ENCODE results near the gene LAS1L.
"Not testable (repeated sequence)": the region's sequence is repeated elsewhere in the genome, so short reads cannot be mapped to it uniquely, and the experiment has no call there.

The LAS1L gene

GRCh38 chrX:65532016-65532415 lies 2.6 kb downstream of the LAS1L start:
- H3K4me3 Mint-ChIP-seq, result no peak overlapping the region
- no peak overlapping the region for H3K27ac Mint-ChIP-seq
- H3K36me3 Mint-ChIP-seq (ENCODE audit: low read depth), result peaks cover 5% of the 10 kb centered on the region
- no peaks in the 10 kb centered on the region for H3K27me3 Mint-ChIP-seq (ENCODE audit: low read depth)
- no peaks in the 10 kb centered on the region for H3K9me3 Mint-ChIP-seq
- peaks cover 13% of the 10 kb centered on the region for H3K4me1 Mint-ChIP-seq (ENCODE audit: low read depth)

- Mint-ChIP-seq H3K27me3 (ENCODE audit: low read depth) (no peaks in the 10 kb centered on the region), H3K4me1 (ENCODE audit: low read depth) (peaks cover 13% of the 10 kb centered on the region), H3K27ac (no peak overlapping the region), H3K36me3 (ENCODE audit: low read depth) (peaks cover 12% of the 10 kb centered on the region), H3K9me3 (no peaks in the 10 kb centered on the region), H3K4me3 (no peak overlapping the region)
These were observed 5.8 kb downstream of the LAS1L start for GRCh38 chrX:65528705-65529340.

GRCh38 chrX:65528293-65528692 lies 6.3 kb downstream of the LAS1L start:
- peaks cover 12% of the 10 kb centered on the region for H3K36me3 Mint-ChIP-seq (ENCODE audit: low read depth)
- H3K27ac Mint-ChIP-seq, result no peak overlapping the region
- H3K27me3 Mint-ChIP-seq (ENCODE audit: low read depth), result no peaks in the 10 kb centered on the region
- no peak overlapping the region for H3K4me3 Mint-ChIP-seq
- H3K9me3 Mint-ChIP-seq, result no peaks in the 10 kb centered on the region
- H3K4me1 Mint-ChIP-seq (ENCODE audit: low read depth), result peaks cover 10% of the 10 kb centered on the region

DNA sequence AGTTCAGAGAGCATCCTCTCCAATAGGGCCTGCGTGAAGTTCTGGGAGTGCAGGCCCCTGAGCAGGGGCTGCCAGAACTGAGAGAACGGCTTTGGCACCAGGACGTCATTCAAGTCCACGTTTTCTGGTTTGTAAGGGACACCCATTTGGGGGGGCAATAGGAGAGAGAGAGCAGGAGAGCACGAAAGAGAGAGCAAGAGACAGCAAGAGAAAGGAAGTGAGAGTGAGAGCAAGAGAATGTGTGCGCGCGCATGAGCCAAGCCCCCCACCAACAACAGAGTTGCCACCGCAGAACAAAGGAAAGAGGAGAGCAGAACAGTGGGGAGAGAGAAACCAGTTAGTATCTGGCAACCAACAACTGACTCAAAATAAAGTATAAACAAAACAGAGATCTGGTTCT lies 10.4 kb downstream of the LAS1L start:
- Mint-ChIP-seq H3K4me3 (no peak overlapping the region), H3K27me3 (ENCODE audit: low read depth) (no peaks in the 10 kb centered on the region), H3K27ac (no peak overlapping the region), H3K9me3 (no peaks in the 10 kb centered on the region), H3K36me3 (ENCODE audit: low read depth) (peaks cover 32% of the 10 kb centered on the region), H3K4me1 (ENCODE audit: low read depth) (peaks cover 4% of the 10 kb centered on the region)

GRCh38 chrX:65522739-65523372 lies 11.7 kb downstream of the LAS1L start:
- Mint-ChIP-seq H3K27me3 (ENCODE audit: low read depth) (no peaks in the 10 kb centered on the region), H3K4me1 (ENCODE audit: low read depth) (peaks cover 1% of the 10 kb centered on the region), H3K27ac (no peak overlapping the region), H3K9me3 (no peaks in the 10 kb centered on the region), H3K4me3 (no peak overlapping the region), H3K36me3 (ENCODE audit: low read depth) (peaks cover 30% of the 10 kb centered on the region)

DNA sequence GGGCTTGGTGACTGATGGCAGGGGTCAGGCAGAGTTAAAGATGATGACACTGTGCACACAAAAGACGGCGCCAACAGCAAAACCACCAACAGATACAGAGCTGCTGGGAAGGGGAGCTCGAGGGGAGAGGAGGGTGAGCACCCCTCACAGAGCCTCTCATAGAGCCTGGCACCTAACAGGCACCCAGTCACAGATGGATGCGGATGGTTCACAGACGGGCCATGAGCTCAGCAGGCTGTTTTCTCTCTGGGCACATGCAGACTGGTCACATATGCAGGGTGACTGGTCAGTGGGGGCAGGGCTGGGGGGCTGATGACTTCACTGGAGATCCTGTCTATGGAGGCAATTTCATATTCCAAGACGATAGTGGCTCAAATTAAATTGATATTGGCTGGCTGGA lies 15.1 kb downstream of the LAS1L start:
- not testable (repeated sequence) for H3K9me3 Mint-ChIP-seq; H3K4me3 Mint-ChIP-seq; H3K27ac Mint-ChIP-seq; H3K4me1 Mint-ChIP-seq (ENCODE audit: low read depth); H3K27me3 Mint-ChIP-seq (ENCODE audit: low read depth)
- peaks cover 27% of the 10 kb centered on the region for H3K36me3 Mint-ChIP-seq (ENCODE audit: low read depth)

DNA sequence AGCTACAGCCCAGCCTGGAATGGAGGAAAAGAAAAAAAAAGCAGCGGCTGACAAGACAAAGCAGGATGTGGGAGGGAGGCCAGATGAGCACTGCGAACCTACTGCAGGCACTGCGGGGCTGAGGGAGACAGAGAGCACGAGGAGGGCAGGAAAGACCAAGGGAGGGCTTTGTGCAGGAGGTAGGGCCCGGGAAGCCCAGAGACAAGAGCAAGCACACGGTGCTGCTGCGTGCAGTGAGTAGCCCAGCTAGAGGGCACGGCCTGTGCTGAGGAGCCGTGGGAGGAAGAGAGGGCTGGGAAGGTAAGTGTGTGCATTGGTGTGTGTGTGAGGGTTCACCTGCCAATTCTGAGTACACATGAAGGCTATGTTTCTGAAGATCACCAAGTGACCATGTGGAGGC lies 15.6 kb downstream of the LAS1L start:
- not testable (repeated sequence) for H3K9me3 Mint-ChIP-seq; H3K4me1 Mint-ChIP-seq (ENCODE audit: low read depth); H3K27ac Mint-ChIP-seq; H3K27me3 Mint-ChIP-seq (ENCODE audit: low read depth); H3K4me3 Mint-ChIP-seq
- peaks cover 24% of the 10 kb centered on the region for H3K36me3 Mint-ChIP-seq (ENCODE audit: low read depth)

DNA sequence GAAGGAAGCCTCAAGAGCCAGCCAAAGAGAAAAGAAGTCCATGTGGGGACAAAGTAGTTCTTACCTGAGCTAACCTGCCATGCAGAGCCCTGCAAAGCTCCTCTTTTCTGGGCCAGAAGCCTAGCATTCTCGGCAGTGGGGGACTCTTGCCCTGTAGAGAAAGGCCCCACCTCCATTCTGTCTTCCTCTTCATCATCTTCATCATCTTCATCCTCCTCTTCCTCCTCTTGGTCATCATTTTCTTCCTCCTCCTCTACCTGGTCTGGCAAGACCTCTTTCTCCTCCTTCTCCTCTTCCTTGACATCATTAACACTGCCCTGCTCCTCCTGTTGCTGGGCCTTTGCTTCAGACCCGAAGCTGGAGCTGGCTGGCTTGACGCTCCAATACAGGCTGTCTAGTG lies 16.7 kb downstream of the LAS1L start:
- H3K27me3 Mint-ChIP-seq (ENCODE audit: low read depth), result no peaks in the 10 kb centered on the region
- peaks cover 23% of the 10 kb centered on the region for H3K36me3 Mint-ChIP-seq (ENCODE audit: low read depth)
- no peaks in the 10 kb centered on the region for H3K9me3 Mint-ChIP-seq
- H3K4me3 Mint-ChIP-seq, result no peak overlapping the region
- no peak overlapping the region for H3K27ac Mint-ChIP-seq
- H3K4me1 Mint-ChIP-seq (ENCODE audit: low read depth), result peaks cover 1% of the 10 kb centered on the region

GRCh38 chrX:65516756-65517155 lies 17.8 kb downstream of the LAS1L start:
- H3K9me3 Mint-ChIP-seq, result no peaks in the 10 kb centered on the region
- no peaks in the 10 kb centered on the region for H3K4me1 Mint-ChIP-seq (ENCODE audit: low read depth)
- no peaks in the 10 kb centered on the region for H3K27me3 Mint-ChIP-seq (ENCODE audit: low read depth)
- H3K4me3 Mint-ChIP-seq, result no peak overlapping the region
- H3K36me3 Mint-ChIP-seq (ENCODE audit: low read depth), result peaks cover 14% of the 10 kb centered on the region
- H3K27ac Mint-ChIP-seq, result no peak overlapping the region

GRCh38 chrX:65513610-65514009 lies 21.0 kb downstream of the LAS1L start:
- H3K9me3 Mint-ChIP-seq, result no peaks in the 10 kb centered on the region
- peaks cover 4% of the 10 kb centered on the region for H3K36me3 Mint-ChIP-seq (ENCODE audit: low read depth)
- H3K4me1 Mint-ChIP-seq (ENCODE audit: low read depth), result peaks cover 2% of the 10 kb centered on the region
- H3K27ac Mint-ChIP-seq, result no peak overlapping the region
- H3K27me3 Mint-ChIP-seq (ENCODE audit: low read depth), result no peaks in the 10 kb centered on the region
- H3K4me3 Mint-ChIP-seq, result no peak overlapping the region

GRCh38 chrX:65509400-65509799 lies 25.2 kb downstream of the LAS1L start:
- no peak overlapping the region for H3K27ac Mint-ChIP-seq
- H3K9me3 Mint-ChIP-seq, result no peaks in the 10 kb centered on the region
- H3K4me1 Mint-ChIP-seq (ENCODE audit: low read depth), result peaks cover 2% of the 10 kb centered on the region
- peaks cover 10% of the 10 kb centered on the region for H3K36me3 Mint-ChIP-seq (ENCODE audit: low read depth)
- no peaks in the 10 kb centered on the region for H3K27me3 Mint-ChIP-seq (ENCODE audit: low read depth)
- no peak overlapping the region for H3K4me3 Mint-ChIP-seq

- Mint-ChIP-seq H3K36me3 (ENCODE audit: low read depth) (peaks cover 10% of the 10 kb centered on the region), H3K9me3 (no peaks in the 10 kb centered on the region), H3K27ac (no peak overlapping the region), H3K4me3 (no peak overlapping the region), H3K4me1 (ENCODE audit: low read depth) (peaks cover 2% of the 10 kb centered on the region), H3K27me3 (ENCODE audit: low read depth) (no peaks in the 10 kb centered on the region)
These were observed 25.7 kb downstream of the LAS1L start for GRCh38 chrX:65508851-65509250.

GRCh38 chrX:65502618-65503017 lies 32.0 kb downstream of the LAS1L start:
- H3K4me1 Mint-ChIP-seq (ENCODE audit: low read depth), result no peaks in the 10 kb centered on the region
- no peak overlapping the region for H3K27ac Mint-ChIP-seq
- no peaks in the 10 kb centered on the region for H3K27me3 Mint-ChIP-seq (ENCODE audit: low read depth)
- peaks cover 6% of the 10 kb centered on the region for H3K36me3 Mint-ChIP-seq (ENCODE audit: low read depth)
- H3K4me3 Mint-ChIP-seq, result no peak overlapping the region
- no peaks in the 10 kb centered on the region for H3K9me3 Mint-ChIP-seq

GRCh38 chrX:65493431-65493830 lies 41.2 kb downstream of the LAS1L start:
- H3K36me3 Mint-ChIP-seq (ENCODE audit: low read depth), result no peaks in the 10 kb centered on the region
- H3K4me3 Mint-ChIP-seq, result no peak overlapping the region
- no peaks in the 10 kb centered on the region for H3K9me3 Mint-ChIP-seq
- no peaks in the 10 kb centered on the region for H3K4me1 Mint-ChIP-seq (ENCODE audit: low read depth)
- no peaks in the 10 kb centered on the region for H3K27me3 Mint-ChIP-seq (ENCODE audit: low read depth)
- no peak overlapping the region for H3K27ac Mint-ChIP-seq

GRCh38 chrX:65491620-65492019 lies 43.0 kb downstream of the LAS1L start:
- no peak overlapping the region for H3K27ac Mint-ChIP-seq
- no peaks in the 10 kb centered on the region for H3K4me1 Mint-ChIP-seq (ENCODE audit: low read depth)
- no peaks in the 10 kb centered on the region for H3K27me3 Mint-ChIP-seq (ENCODE audit: low read depth)
- H3K36me3 Mint-ChIP-seq (ENCODE audit: low read depth), result no peaks in the 10 kb centered on the region
- no peak overlapping the region for H3K4me3 Mint-ChIP-seq
- no peaks in the 10 kb centered on the region for H3K9me3 Mint-ChIP-seq
